K562 (cell line): ENCODE results near the gene NOCT. TPM values are rescaled to one million over a fixed set of nuclear protein-coding genes. Genes with fewer than 3 reads are reported as not detected.

Source experiments
- CBFB ChIP-seq: sonication (generic); formaldehyde crosslinking; IDR thresholded peaks from 2 replicates; pipeline ENCODE4 v1.4.0; 2020; ENCODE audit warnings: mild to moderate bottlenecking, missing genetic modification reagents
- E2F4 ChIP-seq: sonication (generic); formaldehyde crosslinking; IDR thresholded peaks from 2 replicates; pipeline ENCODE4 v1.8.0; 2022; ENCODE audit warnings: mild to moderate bottlenecking, low read depth, missing genetic modification reagents
- FOXA3 ChIP-seq, 2 experiments: fragments of 450-650 bp in 1 of 2; sonication (generic) in 1 of 2; formaldehyde crosslinking; IDR thresholded peaks in 1 of 2; conservative IDR thresholded peaks in 1 of 2; 2 replicates each; pipeline versions ENCODE4 v1.4.0 to v1.8.0; 2020 to 2022; ENCODE audit warnings: mild to moderate bottlenecking in 2 of 2, missing genetic modification reagents in 1 of 2
- FOXO4 ChIP-seq: fragments of 450-650 bp; formaldehyde crosslinking; IDR thresholded peaks from 2 replicates; pipeline ENCODE4 v1.4.0; 2020; ENCODE audit warnings: mild to moderate bottlenecking, moderate library complexity
- GTF2A2 ChIP-seq: IDR thresholded peaks from 2 replicates; pipeline ENCODE4 v1.6.1; 2016; ENCODE audit warnings: mild to moderate bottlenecking, missing genetic modification characterization, missing compliant biosample characterization
- LEF1 ChIP-seq: fragments of 450-650 bp; IDR thresholded peaks from 2 replicates; pipeline ENCODE4 v1.6.1; 2016; ENCODE audit warnings: mild to moderate bottlenecking
- MECOM ChIP-seq: fragments of 250-450 bp; sonication (Bioruptor Pico); IDR thresholded peaks from 2 replicates; pipeline ENCODE4 v1.8.0; 2022; ENCODE audit warnings: inconsistent platforms
- SMARCA5 ChIP-seq: fragments of 450-650 bp; IDR thresholded peaks from 2 replicates; pipeline ENCODE4 v1.6.1; 2016
- TEAD4 ChIP-seq, 2 experiments: sonication (generic) in 1 of 2; formaldehyde crosslinking in 1 of 2; IDR thresholded peaks; 2 replicates each; pipeline versions ENCODE4 v1.6.1 to v1.8.0; 2012 to 2022; ENCODE audit warnings: borderline replicate concordance in 1 of 2, inconsistent platforms in 1 of 2, low read length in 1 of 2, mild to moderate bottlenecking in 1 of 2, missing genetic modification reagents in 1 of 2
- ZBTB11 ChIP-seq, 3 experiments: fragments of 200-800 bp in 1 of 3; fragments of 250-450 bp in 1 of 3; fragments of 450-650 bp in 1 of 3; sonication (Bioruptor Pico) in 1 of 3; sonication (Bioruptor generic) in 1 of 3; formaldehyde crosslinking in 1 of 3; IDR thresholded peaks; 2 replicates each; pipeline versions ENCODE4 v1.6.1 to v1.8.0; 2016 to 2022; ENCODE audit warnings: mild to moderate bottlenecking in 2 of 3, missing genetic modification characterization in 2 of 3, missing compliant biosample characterization in 1 of 3, moderate library complexity in 1 of 3
- ZNF584 ChIP-seq: fragments of 200-800 bp; sonication (Bioruptor generic); IDR thresholded peaks from 2 replicates; pipeline ENCODE4 v1.6.1; 2016; ENCODE audit warnings: low read depth, mild to moderate bottlenecking, missing genetic modification characterization, missing compliant biosample characterization
- ZNF766 ChIP-seq: fragments of 200-800 bp; sonication (Bioruptor generic); conservative IDR thresholded peaks from 2 replicates; pipeline ENCODE4 v1.6.1; 2016; ENCODE audit warnings: missing genetic modification characterization, missing compliant biosample characterization
- polyA plus RNA-seq, 8 experiments: library from polyadenylated mRNA; depleted of rRNA in 4 of 8; stranded (reverse) in 5 of 8; unstranded in 3 of 8; fragments of >200 nt; fragmentation: Nextera tagmentation in 2 of 8; fragmentation: Illumina TruSeq in 1 of 8; extraction: Ambion mirVana in 2 of 8; extraction: Trizol in 1 of 8; gene quantifications; 2 replicates each; pipeline versions ENCODE4 v1.2.1 to v1.2.3, GENCODE V29; 2011 to 2014; ENCODE audit warnings: inconsistent platforms in 1 of 8, missing spikeins in 1 of 8
- total RNA-seq, 7 experiments: library from RNA; depleted of rRNA in 6 of 7; stranded (reverse); fragments of >200 nt in 6 of 7; fragmentation: Illumina TruSeq in 2 of 7; extraction: Trizol in 2 of 7; gene quantifications; 2 replicates each; pipeline versions ENCODE4 v1.2.1 to v1.2.3, GENCODE V29; 2011 to 2021; ENCODE audit warnings: low replicate concordance in 1 of 7
- TF ChIP-seq, protein P1 (sequence below): fragments of 200-400 bp; formaldehyde crosslinking; IDR thresholded peaks from 2 replicates; pipeline ENCODE4 v1.6.1; 2017; ENCODE audit warnings: mild to moderate bottlenecking, low read depth, low read length, moderate library complexity
- TF ChIP-seq, protein P2 (sequence below): sonication (generic); formaldehyde crosslinking; IDR thresholded peaks from 2 replicates; pipeline ENCODE4 v1.5.0; 2020; ENCODE audit warnings: missing genetic modification reagents
- TF ChIP-seq, protein P3 (sequence below): fragments of 250-450 bp; sonication (Bioruptor Pico); IDR thresholded peaks from 2 replicates; pipeline ENCODE4 v1.8.0; 2021; ENCODE audit warnings: borderline replicate concordance, mild to moderate bottlenecking, moderate library complexity; ENCODE audit not compliant: poor library complexity, severe bottlenecking

NOCT gene
- total and polyA plus RNA-seq, 9 of the 15 experiments (the other 6 are each of a cell fraction or from before 2014, with no cell fraction given): 1.3 to 20.2 (median 11.1) TPM

DNA sequence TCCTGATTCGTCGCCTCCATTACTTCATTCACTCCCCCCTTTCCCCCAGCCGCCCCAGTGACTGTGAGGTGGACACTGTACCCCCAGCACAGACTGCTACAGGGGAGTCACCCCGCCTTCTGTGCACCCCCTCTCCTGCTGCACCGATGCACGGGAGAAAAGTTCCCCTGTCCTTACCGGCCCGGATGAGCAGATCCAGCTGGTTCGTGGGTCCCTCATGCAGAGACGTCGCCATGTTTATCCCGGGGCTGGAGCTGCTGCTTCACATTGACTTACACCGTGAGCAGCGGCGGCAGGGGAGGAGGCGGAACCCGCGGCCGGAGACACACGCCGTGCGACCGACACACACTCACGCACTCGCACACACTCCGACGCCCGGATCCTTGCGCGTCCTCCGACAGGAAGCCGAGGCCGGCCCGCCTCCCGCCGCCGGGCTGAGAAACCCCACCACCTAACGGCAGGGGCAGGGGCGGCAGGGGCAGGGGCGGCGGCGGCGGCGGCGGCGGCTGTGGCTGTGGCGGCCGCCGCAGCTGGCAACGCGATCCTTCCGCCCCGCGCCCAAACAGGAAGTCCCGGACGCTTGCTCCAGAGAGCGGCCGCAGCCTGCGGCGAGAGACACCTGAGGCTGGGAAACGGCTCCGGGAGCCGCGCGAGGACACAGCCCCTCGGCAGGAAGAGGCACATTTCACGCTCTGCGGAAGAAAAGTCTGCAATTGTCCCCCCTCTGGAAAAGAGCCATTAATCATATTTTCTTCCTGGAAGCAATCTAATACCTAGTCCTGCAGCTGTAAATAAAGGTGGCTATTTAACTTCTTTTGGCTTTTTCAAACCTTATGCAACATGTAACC is 68.6 kb downstream of the NOCT start (continued):
- TF ChIP-seq ZBTB11 (CRISPR knock-in tag; IDR thresholded peaks at IDR 0.05): peak in 2 of 3 experiments; percentile 4 to 88; a peak in 3 of 6 replicates
- peak in 1 of 2 experiments; percentile 56; a peak in 2 of 4 replicates for TF ChIP-seq FOXA3 (CRISPR knock-in tag; conservative IDR thresholded peaks at IDR 0.05 in 1 of 2, IDR thresholded peaks at IDR 0.05 in 1 of 2)
- TF ChIP-seq MECOM (CRISPR knock-in tag): no peak
- no peak; the same call in 1 of the 2 replicates for TF ChIP-seq SMARCA5
- TF ChIP-seq ZNF584 (CRISPR knock-in tag): no peak
- TF ChIP-seq FOXO4 (CRISPR knock-in tag): no peak
- peak; percentile 67; the same call in 1 of the 2 replicates for TF ChIP-seq E2F4 (CRISPR knock-in tag)
- no peak for TF ChIP-seq GTF2A2 (tag)
- TF ChIP-seq, protein P1, sequence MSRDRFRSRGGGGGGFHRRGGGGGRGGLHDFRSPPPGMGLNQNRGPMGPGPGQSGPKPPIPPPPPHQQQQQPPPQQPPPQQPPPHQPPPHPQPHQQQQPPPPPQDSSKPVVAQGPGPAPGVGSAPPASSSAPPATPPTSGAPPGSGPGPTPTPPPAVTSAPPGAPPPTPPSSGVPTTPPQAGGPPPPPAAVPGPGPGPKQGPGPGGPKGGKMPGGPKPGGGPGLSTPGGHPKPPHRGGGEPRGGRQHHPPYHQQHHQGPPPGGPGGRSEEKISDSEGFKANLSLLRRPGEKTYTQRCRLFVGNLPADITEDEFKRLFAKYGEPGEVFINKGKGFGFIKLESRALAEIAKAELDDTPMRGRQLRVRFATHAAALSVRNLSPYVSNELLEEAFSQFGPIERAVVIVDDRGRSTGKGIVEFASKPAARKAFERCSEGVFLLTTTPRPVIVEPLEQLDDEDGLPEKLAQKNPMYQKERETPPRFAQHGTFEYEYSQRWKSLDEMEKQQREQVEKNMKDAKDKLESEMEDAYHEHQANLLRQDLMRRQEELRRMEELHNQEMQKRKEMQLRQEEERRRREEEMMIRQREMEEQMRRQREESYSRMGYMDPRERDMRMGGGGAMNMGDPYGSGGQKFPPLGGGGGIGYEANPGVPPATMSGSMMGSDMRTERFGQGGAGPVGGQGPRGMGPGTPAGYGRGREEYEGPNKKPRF: no peak
- TF ChIP-seq, protein P2, sequence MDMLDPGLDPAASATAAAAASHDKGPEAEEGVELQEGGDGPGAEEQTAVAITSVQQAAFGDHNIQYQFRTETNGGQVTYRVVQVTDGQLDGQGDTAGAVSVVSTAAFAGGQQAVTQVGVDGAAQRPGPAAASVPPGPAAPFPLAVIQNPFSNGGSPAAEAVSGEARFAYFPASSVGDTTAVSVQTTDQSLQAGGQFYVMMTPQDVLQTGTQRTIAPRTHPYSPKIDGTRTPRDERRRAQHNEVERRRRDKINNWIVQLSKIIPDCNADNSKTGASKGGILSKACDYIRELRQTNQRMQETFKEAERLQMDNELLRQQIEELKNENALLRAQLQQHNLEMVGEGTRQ (CRISPR knock-in tag): no peak
- no peak; the same call in 1 of the 2 replicates for TF ChIP-seq LEF1
- TF ChIP-seq, protein P3, sequence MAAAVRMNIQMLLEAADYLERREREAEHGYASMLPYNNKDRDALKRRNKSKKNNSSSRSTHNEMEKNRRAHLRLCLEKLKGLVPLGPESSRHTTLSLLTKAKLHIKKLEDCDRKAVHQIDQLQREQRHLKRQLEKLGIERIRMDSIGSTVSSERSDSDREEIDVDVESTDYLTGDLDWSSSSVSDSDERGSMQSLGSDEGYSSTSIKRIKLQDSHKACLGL: no peak
- TF ChIP-seq TEAD4 (IDR thresholded peaks at IDR 0.05; ENCODE audit: low read length): no peak
- TF ChIP-seq TEAD4 (CRISPR knock-in tag; IDR thresholded peaks at IDR 0.05; ENCODE audit: borderline replicate concordance): no peak
- peak; percentile 42; the same call in 1 of the 2 replicates for TF ChIP-seq ZNF766 (CRISPR knock-in tag)
- no peak for TF ChIP-seq CBFB (CRISPR knock-in tag)
